Adrenal gland (tissue), 19 donors: ENCODE results near the gene E2F1. TPM values are rescaled to one million over a fixed set of nuclear protein-coding genes. Genes with fewer than 3 reads are reported as not detected.

Experiments
- DNase-seq, 7 donors: peaks; one replicate each; pipeline ENCODE4 v3.0.0-alpha.2; 2019 to 2020
- H3K27ac ChIP-seq, 5 donors: fragments of 200-600 bp; sonication (generic) in 4 of 5; 1 replicate in 3 of 5; 2 replicates in 2 of 5; pipeline versions ENCODE4 v1.5.1 to v1.8.0; 2016 to 2020; ENCODE audit warnings: mild to moderate bottlenecking in 1 of 5
- H3K27me3 ChIP-seq: fragments of 200-600 bp; 2 replicates; pipeline ENCODE4 v1.8.0; 2021
- H3K36me3 ChIP-seq, 2 donors: fragments of 200-600 bp; replicated peaks in 1 of 2; 1 replicate in 1 of 2; 2 replicates in 1 of 2; pipeline versions ENCODE4 v1.5.1 to v1.8.0; 2018 to 2022
- H3K4me1 ChIP-seq, 2 donors: fragments of 200-600 bp; replicated peaks in 1 of 2; 1 replicate in 1 of 2; 2 replicates in 1 of 2; pipeline versions ENCODE4 v1.5.1 to v1.8.0; 2018 to 2021
- H3K4me3 ChIP-seq, 4 donors: fragments of 200-600 bp; sonication (generic) in 3 of 4; one replicate each; pipeline ENCODE4 v1.5.1; 2016 to 2018
- H3K9me3 ChIP-seq, 3 donors: fragments of 200-600 bp; sonication (generic) in 1 of 3; replicated peaks in 1 of 3; 1 replicate in 2 of 3; 2 replicates in 1 of 3; pipeline versions ENCODE4 v1.5.1 to v1.8.0; 2016 to 2021
- CTCF ChIP-seq, 6 experiments: fragments of 450-650 bp in 4 of 6; fragments of 200-600 bp in 2 of 6; sonication (generic) in 1 of 6; IDR thresholded peaks; 1 replicate in 5 of 6; 2 replicates in 1 of 6; pipeline versions ENCODE4 v1.5.1 to v1.8.0; 2016 to 2021; ENCODE audit warnings: antibody characterized with exemption in 6 of 6, mild to moderate bottlenecking in 2 of 6, moderate library complexity in 1 of 6
- POLR2A ChIP-seq, 2 donors: fragments of 450-650 bp; IDR thresholded peaks; one replicate each; pipeline ENCODE4 v1.6.1; 2017; ENCODE audit warnings: antibody characterized with exemption in 2 of 2, mild to moderate bottlenecking in 2 of 2, moderate library complexity in 1 of 2
- WGBS, 4 donors: extraction: QIAGEN DNeasy Blood & Tissue Kit in 2 of 4; methylation state at CpG; one replicate each; pipeline versions ENCODE4 v1.1.5 to v1.1.7; 2013 to 2017; 5-methylcytosine and 5-hydroxymethylcytosine counted together
- intact Hi-C, 2 donors: fragments of 100-400 bp; cut with DNase I; formaldehyde crosslinking; loops; one replicate each; pipeline versions ENCODE4 v1.14.1 to v1.15.0; 2022 to 2023
- long read RNA-seq, 10 donors: library from polyadenylated mRNA in 3 of 10; unstranded in 2 of 10; stranded (forward) in 1 of 10; transcript quantifications; one replicate each; pipeline ENCODE4 v2.0.0 and lab custom pipeline, GENCODE V29; 2021 to 2026
- polyA plus RNA-seq, 3 donors: library from polyadenylated mRNA; stranded (reverse); fragments of 200-250 nt in 2 of 3; fragments of 350-450 nt in 1 of 3; fragmentation: Illumina TruSeq in 1 of 3; extraction: RNeasy Lipid Tissue Mini Kit (QIAGEN cat#74804) in 1 of 3; gene quantifications; one replicate each; pipeline ENCODE4 v1.2.3, GENCODE V29; 2013 to 2014
- total RNA-seq, 9 donors: library from RNA; depleted of rRNA in 4 of 9; stranded (reverse); fragments of >200 nt in 4 of 9; fragments of 120-200 nt in 1 of 9; fragmentation: NEBNext Ultra II Directional in 1 of 9; extraction: Animal tissue kit (Norgen Biotek cat#: 25700) in 1 of 9; gene quantifications; one replicate each; pipeline versions ENCODE4 v1.1.0 to v1.2.4, GENCODE V29; 2013 to 2023
- donor health status: healthy with polysubstance abuse.
- donor health status: Bipolar disorder and iron deficiency.
- donor health status: DM: yes; HTN: yes; CAD: no.
- donor health status: DM: no; HTN: no; CAD: no.
- donor health status: DM: no; HTN: no; CAD: no.
- donor health status: DM: yes; HTN: yes; CAD: no.

E2F1 gene
- total RNA-seq: 10 to 100 TPM in 1 of 9 donors, 1 to 10 TPM in 8; 3.0 to 15.7 (median 6.1) TPM
- polyA plus RNA-seq: 1 to 10 TPM; 4.6 to 6.8 (median 4.7) TPM
- long read RNA-seq, donor 1, transcript E2F1-201 (7 exons, 2,503 nt): major isoform, 6 of 6 reads
- long read RNA-seq, donor 1, partial matches to known transcripts: 0 of 6 reads
- long read RNA-seq, donor 1, other reads (novel, unspliced or antisense): 0 of 6 reads
- long read RNA-seq, donor 2, partial matches to known transcripts: 0 of 2 reads
- long read RNA-seq, donor 2, other reads (novel, unspliced or antisense): 0 of 2 reads
- long read RNA-seq, donor 3, partial matches to known transcripts: 0 of 1 reads
- long read RNA-seq, donor 3, other reads (novel, unspliced or antisense): 0 of 1 reads
- long read RNA-seq, donor 4, partial matches to known transcripts: 1 of 2 reads
- long read RNA-seq, donor 4, other reads (novel, unspliced or antisense): 0 of 2 reads
- long read RNA-seq, donor 5, transcript E2F1-201 (7 exons, 2,503 nt): major isoform, 36 of 46 reads
- long read RNA-seq, donor 5, partial matches to known transcripts: 3 of 46 reads
- long read RNA-seq, donor 5, other reads (novel, unspliced or antisense): 7 of 46 reads
- long read RNA-seq, donor 6, partial matches to known transcripts: 1 of 1 reads
- long read RNA-seq, donor 6, other reads (novel, unspliced or antisense): 0 of 1 reads
- long read RNA-seq, donor 7, partial matches to known transcripts: 0 of 3 reads
- long read RNA-seq, donor 7, other reads (novel, unspliced or antisense): 0 of 3 reads
- long read RNA-seq, donor 8, partial matches to known transcripts: 0 of 4 reads
- long read RNA-seq, donor 8, other reads (novel, unspliced or antisense): 0 of 4 reads
- long read RNA-seq, donor 9, partial matches to known transcripts: 0 of 1 reads
- long read RNA-seq, donor 9, other reads (novel, unspliced or antisense): 0 of 1 reads
- long read RNA-seq, donor 10, partial matches to known transcripts: 0 of 4 reads
- long read RNA-seq, donor 10, other reads (novel, unspliced or antisense): 0 of 4 reads

GRCh38 chr20:33686100-33686983 is at the start of gene E2F1:
TSS of gene E2F1 (minus strand) at chr20:33686385. CDS start at chr20:33686264, 121 bp downstream.
- H3K9me3 ChIP-seq: no peaks in the 10 kb centered on the region
- 3 to 11% (median 6%) methylated on average over 17 to 100 of the region's 101 CpGs for WGBS, 4 donors
- H3K36me3 ChIP-seq: no peaks in the 10 kb centered on the region
- TF ChIP-seq CTCF (IDR thresholded peaks at IDR 0.05) (peak; percentile 16 to 52 (median 40)), POLR2A (IDR thresholded peaks at IDR 0.05) (peak in 1 of 2 donors; percentile 53)
- H3K4me3 ChIP-seq: peak within 1 kb of the TSS in 1 of 4 donors; percentile 49
- H3K4me1 ChIP-seq: peaks cover 25 to 39% of the 10 kb centered on the region in 2 donors
- peak within 1 kb of the TSS in 3 of 5 donors; percentile 8 to 75 (median 47) for H3K27ac ChIP-seq
- DNase-seq: peak; percentile 95 to 98 (median 96)
- no peaks in the 10 kb centered on the region for H3K27me3 ChIP-seq
- intact Hi-C loops: no loop called here

- intact Hi-C loops: loop anchor here in 1 of 2 donors (10.0 kb wide), 1 partner anchor 279 kb away; no protein-coding TSS in a partner anchor
- peak in 6 of 7 donors; percentile 34 to 71 (median 51) for DNase-seq
- 53 to 61% (median 59%) methylated on average over 6 of the region's 6 CpGs for WGBS, 4 donors
These were observed 47.7 kb upstream of the E2F1 start for GRCh38 chr20:33733654-33734576.

More at GRCh38 chr20:33733654-33734576, 47.7 kb upstream of the E2F1 start:
- Histone ChIP-seq H3K4me3 (no peak overlapping the region), H3K4me1 (peaks cover 5 to 24% of the 10 kb centered on the region in 2 donors), H3K27me3 (no peaks in the 10 kb centered on the region), H3K9me3 (peaks cover 0 to 9% (median 0%) of the 10 kb centered on the region in 3 donors), H3K27ac (peak overlapping the region; percentile 44 to 90 (median 76)), H3K36me3 (no peaks in the 10 kb centered on the region)
- TF ChIP-seq CTCF (IDR thresholded peaks at IDR 0.05) (no peak), POLR2A (IDR thresholded peaks at IDR 0.05) (no peak)
